ENCODE measurements around the gene CNTN1.

CNTN1 gene

GRCh38 chr12:41018010-41018409, 325.8 kb downstream of the CNTN1 start:
- Histone ChIP-seq H4K8ac (ENCODE audit: low read depth, low read length) (no peak overlapping the region), H3K4me3 (ENCODE audit: low read length in 2 of 2) (no peak overlapping the region), H2BK12ac (ENCODE audit: low read length) (no peak overlapping the region), H2AFZ (ENCODE audit: low read length) (no peak overlapping the region), H2BK120ac (ENCODE audit: low read depth, low read length) (no peak overlapping the region), H3K4ac (ENCODE audit: low read length) (no peak overlapping the region), H3K27ac (replicated peaks; ENCODE audit: low read length) (no peak overlapping the region), H2BK15ac (ENCODE audit: low read length) (no peak overlapping the region), H3K18ac (ENCODE audit: low read length) (no peak overlapping the region), H3K23ac (ENCODE audit: low read depth, low read length, poor library complexity) (no peak overlapping the region), H3K4me1 (ENCODE audit: control insufficient read depth in 2 of 2, insufficient read depth in 1 of 2, low read depth in 1 of 2, low read length in 2 of 2) (no peaks in the 10 kb centered on the region), H3K27me3 (ENCODE audit: control insufficient read depth in 3 of 3, insufficient read depth in 3 of 3, low read depth in 1 of 3, low read length in 3 of 3) (no peaks in the 10 kb centered on the region), H3K79me1 (ENCODE audit: low read depth, low read length) (no peaks in the 10 kb centered on the region), H3K14ac (ENCODE audit: low read length) (no peak overlapping the region), H3K4me2 (ENCODE audit: insufficient read depth, low read length, poor library complexity, severe bottlenecking) (no peak overlapping the region), H2BK5ac (ENCODE audit: low read length) (no peak overlapping the region), H2AK5ac (ENCODE audit: low read depth, low read length) (no peak overlapping the region), H3K9me3 (replicated peaks in 1 of 2; ENCODE audit: control insufficient read depth in 2 of 2, insufficient read depth in 1 of 2, low read depth in 1 of 2, low read length in 2 of 2) (no peaks in the 10 kb centered on the region), H3K36me3 (replicated peaks in 1 of 2; ENCODE audit: control insufficient read depth in 2 of 2, insufficient read depth in 2 of 2, low read length in 2 of 2) (no peaks in the 10 kb centered on the region), H3K9ac (ENCODE audit: low read depth, low read length, poor library complexity) (no peak overlapping the region), H4K91ac (ENCODE audit: low read depth, low read length, poor library complexity) (no peak overlapping the region)
- DNase-seq (ENCODE audit: low spot score), result no peak
- no CpG with 5 or more reads among the region's 5 CpGs for whole genome bisulfite sequencing, 2 donors (ENCODE audit: extremely low coverage in 2 of 2, insufficient read length in 2 of 2, insufficient replicate concordance in 1 of 2)

- Histone ChIP-seq H2BK15ac (ENCODE audit: low read length) (no peak overlapping the region), H4K91ac (ENCODE audit: low read depth, low read length, poor library complexity) (no peak overlapping the region), H3K14ac (ENCODE audit: low read length) (no peak overlapping the region), H3K9ac (ENCODE audit: low read depth, low read length, poor library complexity) (no peak overlapping the region), H4K8ac (ENCODE audit: low read depth, low read length) (no peak overlapping the region), H3K4me2 (ENCODE audit: insufficient read depth, low read length, poor library complexity, severe bottlenecking) (no peak overlapping the region), H2AFZ (ENCODE audit: low read length) (no peak overlapping the region), H3K23ac (ENCODE audit: low read depth, low read length, poor library complexity) (no peak overlapping the region), H2BK12ac (ENCODE audit: low read length) (no peak overlapping the region), H3K79me1 (ENCODE audit: low read depth, low read length) (no peaks in the 10 kb centered on the region), H3K4ac (ENCODE audit: low read length) (no peak overlapping the region), H2BK5ac (ENCODE audit: low read length) (no peak overlapping the region), H2AK5ac (ENCODE audit: low read depth, low read length) (no peak overlapping the region), H3K9me3 (replicated peaks in 1 of 2; ENCODE audit: control insufficient read depth in 2 of 2, insufficient read depth in 1 of 2, low read depth in 1 of 2, low read length in 2 of 2) (no peaks in the 10 kb centered on the region), H2BK120ac (ENCODE audit: low read depth, low read length) (no peak overlapping the region), H3K27ac (replicated peaks; ENCODE audit: low read length) (no peak overlapping the region), H3K4me3 (ENCODE audit: low read length in 2 of 2) (no peak overlapping the region), H3K36me3 (replicated peaks in 1 of 2; ENCODE audit: control insufficient read depth in 2 of 2, insufficient read depth in 2 of 2, low read length in 2 of 2) (no peaks in the 10 kb centered on the region), H3K18ac (ENCODE audit: low read length) (no peak overlapping the region), H3K27me3 (ENCODE audit: control insufficient read depth in 3 of 3, insufficient read depth in 3 of 3, low read depth in 1 of 3, low read length in 3 of 3) (no peaks in the 10 kb centered on the region), H3K4me1 (ENCODE audit: control insufficient read depth in 2 of 2, insufficient read depth in 1 of 2, low read depth in 1 of 2, low read length in 2 of 2) (no peaks in the 10 kb centered on the region)
- DNase-seq (ENCODE audit: low spot score), result no peak
Observed at GRCh38 chr12:41019461-41019860, 327.2 kb downstream of the CNTN1 start.

DNA sequence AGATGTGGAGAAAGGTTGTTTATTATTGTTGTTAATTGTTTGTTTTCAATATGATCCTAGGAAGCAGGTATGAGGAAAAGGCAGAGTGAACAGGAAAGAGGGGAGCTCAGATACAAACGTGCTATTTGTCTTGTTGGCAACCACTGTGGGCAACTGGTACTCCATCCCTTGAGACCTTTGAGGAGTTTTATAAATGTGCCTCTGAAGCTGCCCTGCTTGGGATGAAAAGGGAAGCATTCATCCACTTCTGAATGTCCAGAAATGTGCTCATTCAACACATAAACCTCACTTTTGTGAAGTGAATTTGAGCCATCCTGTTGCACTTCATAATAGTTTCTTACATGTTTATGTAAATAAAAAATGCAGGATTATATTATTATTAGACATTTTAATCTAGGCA, 331.6 kb downstream of the CNTN1 start:
- Histone ChIP-seq H2BK12ac (ENCODE audit: low read length) (no peak overlapping the region), H3K14ac (ENCODE audit: low read length) (no peak overlapping the region), H4K8ac (ENCODE audit: low read depth, low read length) (no peak overlapping the region), H2AK5ac (ENCODE audit: low read depth, low read length) (no peak overlapping the region), H3K27me3 (ENCODE audit: control insufficient read depth in 3 of 3, insufficient read depth in 3 of 3, low read depth in 1 of 3, low read length in 3 of 3) (no peaks in the 10 kb centered on the region), H3K4me3 (ENCODE audit: low read length in 2 of 2) (no peak overlapping the region), H3K27ac (replicated peaks; ENCODE audit: low read length) (no peak overlapping the region), H2BK120ac (ENCODE audit: low read depth, low read length) (no peak overlapping the region), H3K4ac (ENCODE audit: low read length) (no peak overlapping the region), H2BK15ac (ENCODE audit: low read length) (no peak overlapping the region), H2BK5ac (ENCODE audit: low read length) (no peak overlapping the region), H3K23ac (ENCODE audit: low read depth, low read length, poor library complexity) (no peak overlapping the region), H3K18ac (ENCODE audit: low read length) (no peak overlapping the region), H3K4me2 (ENCODE audit: insufficient read depth, low read length, poor library complexity, severe bottlenecking) (no peak overlapping the region), H3K9me3 (replicated peaks in 1 of 2; ENCODE audit: control insufficient read depth in 2 of 2, insufficient read depth in 1 of 2, low read depth in 1 of 2, low read length in 2 of 2) (no peaks in the 10 kb centered on the region), H2AFZ (ENCODE audit: low read length) (no peak overlapping the region), H3K4me1 (ENCODE audit: control insufficient read depth in 2 of 2, insufficient read depth in 1 of 2, low read depth in 1 of 2, low read length in 2 of 2) (no peaks in the 10 kb centered on the region), H4K91ac (ENCODE audit: low read depth, low read length, poor library complexity) (no peak overlapping the region), H3K9ac (ENCODE audit: low read depth, low read length, poor library complexity) (no peak overlapping the region), H3K79me1 (ENCODE audit: low read depth, low read length) (no peaks in the 10 kb centered on the region), H3K36me3 (replicated peaks in 1 of 2; ENCODE audit: control insufficient read depth in 2 of 2, insufficient read depth in 2 of 2, low read length in 2 of 2) (no peaks in the 10 kb centered on the region)
- DNase-seq (ENCODE audit: low spot score), result no peak
- WGBS, 2 donors (ENCODE audit: extremely low coverage in 2 of 2, insufficient read length in 2 of 2, insufficient replicate concordance in 1 of 2), result no CpG with 5 or more reads among the region's 1 CpG

DNA sequence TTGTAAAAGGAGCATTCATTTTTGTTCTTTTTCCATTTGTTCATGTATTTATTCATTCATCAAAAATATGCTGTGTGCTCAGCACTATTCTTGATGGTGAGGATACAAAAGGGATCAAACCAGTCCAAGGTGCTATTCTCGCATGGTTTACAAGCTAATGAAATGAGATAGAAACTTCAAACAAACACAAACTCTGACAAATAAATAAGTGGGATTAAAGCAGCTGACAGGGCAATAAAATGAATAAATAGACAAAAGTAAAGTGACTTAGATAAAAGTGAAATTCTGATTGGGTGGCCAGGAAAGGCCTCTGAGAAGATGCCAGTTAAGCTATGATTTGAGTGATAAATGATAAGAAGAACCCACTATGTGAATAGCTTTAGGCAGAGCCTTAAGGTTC, 333.9 kb downstream of the CNTN1 start:
- DNase-seq (ENCODE audit: low spot score), result no peak
- H3K4me1 ChIP-seq (ENCODE audit: control insufficient read depth in 2 of 2, insufficient read depth in 1 of 2, low read depth in 1 of 2, low read length in 2 of 2), result no peaks in the 10 kb centered on the region
- H2BK12ac ChIP-seq (ENCODE audit: low read length), result no peak overlapping the region
- no peaks in the 10 kb centered on the region for H3K9me3 ChIP-seq (replicated peaks in 1 of 2; ENCODE audit: control insufficient read depth in 2 of 2, insufficient read depth in 1 of 2, low read depth in 1 of 2, low read length in 2 of 2)
- H3K4ac ChIP-seq (ENCODE audit: low read length), result no peak overlapping the region
- no peaks in the 10 kb centered on the region for H3K36me3 ChIP-seq (replicated peaks in 1 of 2; ENCODE audit: control insufficient read depth in 2 of 2, insufficient read depth in 2 of 2, low read length in 2 of 2)
- no peak overlapping the region for H3K4me2 ChIP-seq (ENCODE audit: insufficient read depth, low read length, poor library complexity, severe bottlenecking)
- no peak overlapping the region for H3K9ac ChIP-seq (ENCODE audit: low read depth, low read length, poor library complexity)
- H3K79me1 ChIP-seq (ENCODE audit: low read depth, low read length), result no peaks in the 10 kb centered on the region
- no peak overlapping the region for H2BK120ac ChIP-seq (ENCODE audit: low read depth, low read length)
- no peak overlapping the region for H2AK5ac ChIP-seq (ENCODE audit: low read depth, low read length)
- no peaks in the 10 kb centered on the region for H3K27me3 ChIP-seq (ENCODE audit: control insufficient read depth in 3 of 3, insufficient read depth in 3 of 3, low read depth in 1 of 3, low read length in 3 of 3)
- no peak overlapping the region for H3K23ac ChIP-seq (ENCODE audit: low read depth, low read length, poor library complexity)
- H3K18ac ChIP-seq (ENCODE audit: low read length), result no peak overlapping the region
- no CpG with 5 or more reads among the region's 1 CpG for WGBS, 2 donors (ENCODE audit: extremely low coverage in 2 of 2, insufficient read length in 2 of 2, insufficient replicate concordance in 1 of 2)
- H2BK15ac ChIP-seq (ENCODE audit: low read length), result no peak overlapping the region
- no peak overlapping the region for H3K4me3 ChIP-seq (ENCODE audit: low read length in 2 of 2)
- H4K8ac ChIP-seq (ENCODE audit: low read depth, low read length), result no peak overlapping the region
- no peak overlapping the region for H2BK5ac ChIP-seq (ENCODE audit: low read length)
- no peak overlapping the region for H3K14ac ChIP-seq (ENCODE audit: low read length)
- H4K91ac ChIP-seq (ENCODE audit: low read depth, low read length, poor library complexity), result no peak overlapping the region
- no peak overlapping the region for H2AFZ ChIP-seq (ENCODE audit: low read length)
- no peak overlapping the region for H3K27ac ChIP-seq (replicated peaks; ENCODE audit: low read length)

Data from neuronal stem cell (in vitro differentiated cells).